NK-92 (cell line): ENCODE results near the gene DCTN3.

Source experiments
- DNase-seq: peaks from one replicate; lab custom pipeline; 2025; ENCODE audit not compliant: unreplicated experiment; lab: John Stamatoyannopoulos, UW

Gene DCTN3

GRCh38 chr9:34575241-34575640 is 45.1 kb downstream of the DCTN3 start:
- no peak for DNase-seq

GRCh38 chr9:34574571-34574970 is 45.7 kb downstream of the DCTN3 start:
- no peak for DNase-seq

GRCh38 chr9:34573599-34574325 is 46.5 kb downstream of the DCTN3 start:
- DNase-seq, result no peak

- no peak for DNase-seq
Observed at GRCh38 chr9:34572628-34573027, 47.7 kb downstream of the DCTN3 start.

GRCh38 chr9:34572092-34572491 is 48.2 kb downstream of the DCTN3 start:
- DNase-seq, result no peak

GRCh38 chr9:34571481-34571810 is 48.8 kb downstream of the DCTN3 start:
- DNase-seq, result no peak

- DNase-seq, result no peak
Observed at GRCh38 chr9:34570809-34571480, 49.4 kb downstream of the DCTN3 start.

GRCh38 chr9:34570376-34570775 is 49.9 kb downstream of the DCTN3 start:
- DNase-seq, result no peak

GRCh38 chr9:34568774-34569173 is 51.5 kb downstream of the DCTN3 start:
- DNase-seq, result no peak

GRCh38 chr9:34568133-34568532 is 52.2 kb downstream of the DCTN3 start:
- DNase-seq, result no peak

GRCh38 chr9:34566972-34567371 is 53.3 kb downstream of the DCTN3 start:
- DNase-seq, result no peak

- no peak for DNase-seq
Observed at GRCh38 chr9:34566322-34566721, 54.0 kb downstream of the DCTN3 start.

- DNase-seq, result no peak
Observed at GRCh38 chr9:34565856-34566255, 54.4 kb downstream of the DCTN3 start.

- no peak for DNase-seq
Observed at GRCh38 chr9:34564617-34565016, 55.7 kb downstream of the DCTN3 start.
